Activated CD8-positive, alpha-beta T cell treated with anti-CD3 and anti-CD28 coated beads for 36 hours (primary cell): ENCODE measurements around the gene PEX14. TPM values are rescaled to one million over a fixed set of nuclear protein-coding genes. Genes with fewer than 3 reads are reported as not detected.

Experiments
- ATAC-seq: fragments of 200-7000 bp; cut with Tn5 transposase; one replicate; pipeline ENCODE4 v1.10.0; 2021; ENCODE audit warnings: mild to moderate bottlenecking, moderate library complexity
- CTCF ChIA-PET: fragments of 350-600 bp; sonication (Branson Sonifier 250); formaldehyde crosslinking; loops from one replicate; lab custom pipeline; 2021; ENCODE audit warnings: antibody characterized with exemption; lab: Charles Lee
- POLR2A ChIA-PET: fragments of 350-600 bp; sonication (Branson Sonifier 250); formaldehyde crosslinking; loops from one replicate; lab custom pipeline; 2021; ENCODE audit warnings: antibody characterized with exemption; lab: Charles Lee
- DNase-seq: peaks from one replicate; pipeline ENCODE4 v3.0.0-alpha.2; 2020
- H3K27ac Mint-ChIP-seq: one replicate; pipeline ENCODE4 v1.8.0; 2021; ENCODE audit warnings: mild to moderate bottlenecking, mixed read lengths
- H3K27me3 Mint-ChIP-seq: one replicate; pipeline ENCODE4 v1.8.0; 2021; ENCODE audit warnings: mixed read lengths
- H3K36me3 Mint-ChIP-seq: one replicate; pipeline ENCODE4 v1.8.0; 2021; ENCODE audit warnings: low read depth, mixed read lengths
- H3K4me1 Mint-ChIP-seq: one replicate; pipeline ENCODE4 v1.8.0; 2021; ENCODE audit warnings: low read depth, mixed read lengths
- H3K4me3 Mint-ChIP-seq: one replicate; pipeline ENCODE4 v1.8.0; 2021; ENCODE audit warnings: mild to moderate bottlenecking, moderate library complexity, mixed read lengths
- H3K9me3 Mint-ChIP-seq: one replicate; pipeline ENCODE4 v1.8.0; 2021; ENCODE audit warnings: mixed read lengths
- intact Hi-C: fragments of 100-400 bp; cut with micrococcal nuclease; formaldehyde crosslinking; loops from one replicate; pipeline ENCODE4 v1.10.0; 2022
- total RNA-seq, 2 experiments: library from RNA; stranded (reverse); gene quantifications; one replicate each; pipeline ENCODE4 v1.2.3, GENCODE V29; 2021
- TF ChIP-seq, protein P1 (sequence below): fragments of 200-600 bp; IDR thresholded peaks from one replicate; pipeline ENCODE4 v1.8.0; 2022; ENCODE audit warnings: antibody characterized with exemption, mild to moderate bottlenecking

Gene PEX14
- total RNA-seq, 2 experiments from 2014 or later, result 18.0 to 18.5 TPM

DNA sequence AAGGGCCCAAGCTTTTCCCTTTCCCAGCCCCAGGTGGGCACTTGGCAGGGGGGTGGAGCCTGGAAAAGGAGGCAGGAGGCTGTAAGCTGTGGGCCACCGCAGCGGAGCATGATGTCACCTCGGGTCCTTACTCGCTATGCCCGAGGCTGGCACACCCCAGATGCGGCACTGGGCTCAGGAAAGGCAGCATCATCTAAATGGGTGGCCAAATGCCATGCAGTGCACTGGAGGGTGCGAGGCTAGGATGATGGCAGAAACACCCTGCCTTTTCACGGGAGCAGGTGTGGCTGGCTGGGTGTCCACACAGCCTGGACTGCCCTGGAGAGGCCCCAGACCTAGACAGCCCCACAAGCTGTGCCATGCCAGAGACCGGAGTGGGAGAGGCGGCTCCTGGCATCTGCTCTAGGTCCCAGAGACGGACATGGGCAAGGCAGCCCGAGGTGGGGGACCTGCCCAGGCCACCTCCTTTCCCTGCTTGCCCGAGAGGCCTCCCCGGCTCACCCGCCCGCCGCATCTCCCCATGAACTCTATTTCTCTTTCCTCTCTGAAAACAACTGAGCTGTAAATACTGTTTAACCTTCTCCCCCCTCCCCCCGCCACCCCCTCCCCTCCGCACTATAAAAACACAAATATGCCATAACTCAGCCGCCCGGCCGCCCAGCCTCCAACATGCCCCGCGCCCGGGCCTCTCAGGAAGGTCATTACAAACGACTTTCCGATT, 197.0 kb downstream of the PEX14 start:
- TF ChIP-seq, protein P1, sequence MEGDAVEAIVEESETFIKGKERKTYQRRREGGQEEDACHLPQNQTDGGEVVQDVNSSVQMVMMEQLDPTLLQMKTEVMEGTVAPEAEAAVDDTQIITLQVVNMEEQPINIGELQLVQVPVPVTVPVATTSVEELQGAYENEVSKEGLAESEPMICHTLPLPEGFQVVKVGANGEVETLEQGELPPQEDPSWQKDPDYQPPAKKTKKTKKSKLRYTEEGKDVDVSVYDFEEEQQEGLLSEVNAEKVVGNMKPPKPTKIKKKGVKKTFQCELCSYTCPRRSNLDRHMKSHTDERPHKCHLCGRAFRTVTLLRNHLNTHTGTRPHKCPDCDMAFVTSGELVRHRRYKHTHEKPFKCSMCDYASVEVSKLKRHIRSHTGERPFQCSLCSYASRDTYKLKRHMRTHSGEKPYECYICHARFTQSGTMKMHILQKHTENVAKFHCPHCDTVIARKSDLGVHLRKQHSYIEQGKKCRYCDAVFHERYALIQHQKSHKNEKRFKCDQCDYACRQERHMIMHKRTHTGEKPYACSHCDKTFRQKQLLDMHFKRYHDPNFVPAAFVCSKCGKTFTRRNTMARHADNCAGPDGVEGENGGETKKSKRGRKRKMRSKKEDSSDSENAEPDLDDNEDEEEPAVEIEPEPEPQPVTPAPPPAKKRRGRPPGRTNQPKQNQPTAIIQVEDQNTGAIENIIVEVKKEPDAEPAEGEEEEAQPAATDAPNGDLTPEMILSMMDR, result no peak
- H3K27ac Mint-ChIP-seq, result no peak overlapping the region
- no peaks in the 10 kb centered on the region for H3K27me3 Mint-ChIP-seq
- no peaks in the 10 kb centered on the region for H3K36me3 Mint-ChIP-seq
- no peak overlapping the region for H3K4me3 Mint-ChIP-seq
- H3K4me1 Mint-ChIP-seq, result no peaks in the 10 kb centered on the region
- intact Hi-C loops, result no loop called here
- CTCF ChIA-PET, result no interaction called here
- POLR2A ChIA-PET, result no interaction called here
- ATAC-seq (no peak), DNase-seq (no peak)
- H3K9me3 Mint-ChIP-seq, result no peaks in the 10 kb centered on the region

DNA sequence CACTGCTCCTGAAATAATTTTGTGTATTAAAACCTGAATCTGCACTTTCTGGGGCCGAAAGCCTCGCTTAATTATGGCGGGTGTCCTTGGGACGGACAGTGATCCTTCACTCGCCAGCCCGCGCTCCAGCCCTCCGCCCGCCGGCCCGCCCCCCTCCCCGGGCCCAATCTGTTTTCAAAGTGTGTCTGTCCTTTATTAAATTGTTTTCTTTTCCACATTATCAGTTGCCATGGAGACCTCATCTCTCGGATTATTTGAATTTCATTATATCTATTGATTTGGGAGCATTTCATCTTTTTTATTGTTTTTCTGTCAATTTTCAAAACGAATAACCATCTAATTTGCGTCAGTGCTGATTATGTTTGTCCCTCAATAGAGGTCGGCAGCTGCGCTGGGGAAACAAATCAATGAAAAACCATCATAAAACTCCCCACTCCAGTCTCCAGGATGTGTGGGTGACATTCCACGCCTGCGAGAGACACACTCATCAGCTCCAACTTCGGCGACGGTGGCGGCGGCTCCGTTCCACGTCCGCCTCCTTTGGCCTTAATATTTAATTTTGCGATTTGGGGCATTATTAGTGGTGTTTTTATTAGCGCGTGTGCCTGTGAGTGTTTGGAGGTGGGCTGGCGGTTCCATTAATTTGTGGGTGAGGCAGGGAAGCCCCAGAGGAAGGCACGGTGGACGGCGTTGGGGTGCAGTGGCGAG, 197.7 kb downstream of the PEX14 start:
- Mint-ChIP-seq H3K4me1 (no peaks in the 10 kb centered on the region), H3K4me3 (no peak overlapping the region), H3K27me3 (no peaks in the 10 kb centered on the region), H3K27ac (no peak overlapping the region), H3K36me3 (no peaks in the 10 kb centered on the region), H3K9me3 (no peaks in the 10 kb centered on the region)
- ATAC-seq (no peak), DNase-seq (no peak)
- POLR2A ChIA-PET, result no interaction called here
- intact Hi-C loops, result no loop called here
- TF ChIP-seq, protein P1, result no peak
- CTCF ChIA-PET, result no interaction called here

DNA sequence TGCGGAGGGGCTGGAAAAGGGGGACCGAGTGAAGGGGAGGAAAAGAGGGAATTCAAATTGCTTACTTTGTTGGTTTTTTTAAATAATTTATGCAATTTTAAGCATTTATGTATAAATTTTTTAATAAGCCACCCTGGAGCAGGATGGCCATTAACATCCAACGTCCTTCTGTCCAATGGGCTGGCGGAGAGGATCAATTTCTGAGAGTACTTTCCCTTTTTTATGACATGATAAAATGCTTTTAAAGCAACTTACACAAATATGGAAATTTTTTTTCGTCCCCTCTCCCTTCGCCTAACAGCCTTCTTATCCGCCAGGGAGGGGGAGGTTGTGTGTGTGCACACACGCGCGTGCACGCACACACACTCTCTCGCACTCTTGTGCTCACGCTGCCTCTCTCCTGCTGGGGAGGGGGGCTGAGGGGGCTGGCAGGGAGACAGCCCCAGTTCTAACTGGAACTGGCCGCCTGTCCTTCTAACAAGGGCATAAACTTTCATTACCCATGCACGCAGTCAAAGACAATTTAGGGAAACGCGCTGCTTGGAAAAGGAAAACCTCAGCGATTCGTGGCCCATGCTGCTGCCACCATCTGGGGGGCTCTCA, 198.5 kb downstream of the PEX14 start:
- ChIA-PET POLR2A (no interaction called here), CTCF (no interaction called here)
- Mint-ChIP-seq H3K9me3 (no peaks in the 10 kb centered on the region), H3K36me3 (no peaks in the 10 kb centered on the region), H3K4me3 (no peak overlapping the region), H3K4me1 (no peaks in the 10 kb centered on the region), H3K27ac (no peak overlapping the region), H3K27me3 (no peaks in the 10 kb centered on the region)
- intact Hi-C loops, result no loop called here
- DNase-seq (no peak), ATAC-seq (no peak)
- TF ChIP-seq, protein P1, result no peak

DNA sequence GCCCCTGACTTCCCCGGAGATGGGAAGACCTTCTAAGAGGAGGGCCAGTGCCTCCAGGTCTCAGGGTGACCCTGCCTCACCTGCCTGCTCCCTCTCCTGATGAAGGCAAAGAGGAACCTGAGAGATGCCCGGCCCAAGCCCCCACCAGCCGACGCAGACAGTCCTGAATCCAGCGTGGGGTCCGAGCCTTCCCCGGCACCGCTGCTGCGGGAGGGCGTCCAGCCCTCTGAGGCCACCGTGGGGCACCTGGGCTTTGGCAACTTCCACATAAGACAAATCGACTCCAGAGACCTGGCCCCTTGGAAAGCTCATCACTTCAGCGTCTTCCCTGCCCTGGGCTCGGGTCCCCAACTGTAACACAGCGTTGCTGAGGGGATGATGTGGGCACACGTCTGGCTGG, 199.5 kb downstream of the PEX14 start:
- ChIA-PET CTCF (no interaction called here), POLR2A (interaction anchor here (0.6 kb wide), 1 partner anchor 96 kb away, joined by 3 read pairs; no protein-coding TSS in a partner anchor)
- no peak for DNase-seq
- Mint-ChIP-seq H3K4me1 (no peaks in the 10 kb centered on the region), H3K36me3 (no peaks in the 10 kb centered on the region), H3K4me3 (no peak overlapping the region), H3K9me3 (no peaks in the 10 kb centered on the region), H3K27ac (no peak overlapping the region), H3K27me3 (no peaks in the 10 kb centered on the region)
- intact Hi-C loops, result no loop called here
- TF ChIP-seq, protein P1, result no peak
- no peak for ATAC-seq
